NCI-H446 treated with DMSO at 0.1 percent for 48 hours (cell line): ENCODE data around the gene AUH.

Experiments
- DNase-seq: peaks from one replicate; lab custom pipeline; 2025; lab: John Stamatoyannopoulos, UW

AUH gene

GRCh38 chr9:91245431-91246313, 116.0 kb downstream of the AUH start:
- DNase-seq, result no peak

GRCh38 chr9:91243029-91243428, 118.7 kb downstream of the AUH start:
- no peak for DNase-seq

- DNase-seq, result no peak
These were observed 119.8 kb downstream of the AUH start for GRCh38 chr9:91241909-91242308.

DNA sequence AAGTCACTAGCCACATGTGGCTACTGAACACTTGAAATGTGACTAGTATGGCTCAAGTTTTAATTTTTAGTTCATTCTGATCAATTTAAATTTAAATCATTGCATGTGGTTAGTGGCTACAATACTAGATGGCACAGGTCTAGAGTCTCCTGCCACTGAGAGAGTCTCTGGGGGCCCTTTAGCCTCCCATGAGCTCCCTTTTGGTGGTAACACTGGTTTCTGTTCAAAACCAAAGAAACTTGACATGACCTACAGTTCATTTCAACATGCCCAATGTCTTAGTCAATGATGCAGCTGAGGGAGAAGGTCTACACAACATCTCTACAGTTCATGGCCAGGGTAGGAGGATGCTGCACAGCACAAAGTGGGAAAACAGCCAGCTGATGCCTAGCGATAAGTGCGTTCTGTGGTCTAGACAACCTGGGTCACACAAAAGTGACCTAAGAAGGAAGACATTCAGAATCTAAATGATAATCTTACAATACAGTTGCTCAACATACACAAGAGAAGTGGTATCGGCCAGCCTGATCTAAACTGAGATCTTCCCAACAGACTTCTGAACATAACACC, 121.0 kb downstream of the AUH start:
- DNase-seq, result no peak

DNA sequence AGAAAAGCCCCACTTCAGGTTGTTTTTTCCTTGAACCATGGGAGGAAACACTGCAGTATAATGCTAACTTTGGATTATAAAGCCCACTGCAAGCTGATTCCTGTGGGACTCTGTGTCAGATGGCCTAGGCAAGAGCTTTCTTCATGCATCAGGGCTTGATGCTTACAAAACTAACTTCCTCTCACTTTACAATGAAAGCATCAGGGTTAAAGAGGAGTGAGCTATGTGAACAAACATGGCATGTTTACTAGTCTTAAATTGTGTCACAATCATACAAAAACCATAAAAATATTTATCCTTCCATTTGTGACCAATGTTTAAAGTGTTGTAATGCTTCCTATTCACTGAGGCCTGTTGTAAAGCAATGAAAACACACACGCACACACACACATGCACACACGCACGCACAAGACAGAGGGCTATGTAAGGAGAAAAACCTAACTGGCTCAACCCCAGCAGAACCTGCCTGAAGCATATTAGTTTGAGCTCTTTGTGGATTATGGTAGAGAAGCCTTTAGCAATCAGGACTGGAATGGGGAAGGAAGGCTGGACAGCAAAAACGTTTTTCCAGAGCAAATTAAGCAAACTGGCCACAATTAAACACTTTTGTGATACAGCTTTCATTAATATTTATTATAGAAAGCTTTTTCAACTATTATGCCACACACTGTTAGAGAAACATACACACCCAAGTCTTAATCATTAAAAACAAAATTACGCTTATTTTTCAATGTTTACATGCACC, 122.2 kb downstream of the AUH start:
- no peak for DNase-seq

DNA sequence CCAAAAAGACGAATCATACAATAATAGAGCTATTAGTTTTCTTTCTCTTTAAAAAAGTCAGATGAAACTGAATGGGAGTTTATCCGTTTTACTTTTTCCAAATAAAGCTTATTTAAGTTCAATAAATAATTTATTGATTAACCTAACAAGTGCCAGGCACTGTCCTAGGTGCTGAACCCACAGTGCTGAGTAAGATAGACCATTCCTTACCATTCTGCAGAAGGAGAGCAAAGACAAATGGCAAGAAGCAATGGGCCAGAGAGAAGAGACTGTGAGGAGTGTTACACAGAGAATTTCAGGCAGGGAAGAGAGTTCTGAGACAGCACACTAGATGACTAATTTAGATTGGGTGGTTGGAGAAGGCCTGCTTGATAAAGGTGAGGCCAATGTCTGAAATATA, 127.2 kb downstream of the AUH start:
- DNase-seq, result no peak

DNA sequence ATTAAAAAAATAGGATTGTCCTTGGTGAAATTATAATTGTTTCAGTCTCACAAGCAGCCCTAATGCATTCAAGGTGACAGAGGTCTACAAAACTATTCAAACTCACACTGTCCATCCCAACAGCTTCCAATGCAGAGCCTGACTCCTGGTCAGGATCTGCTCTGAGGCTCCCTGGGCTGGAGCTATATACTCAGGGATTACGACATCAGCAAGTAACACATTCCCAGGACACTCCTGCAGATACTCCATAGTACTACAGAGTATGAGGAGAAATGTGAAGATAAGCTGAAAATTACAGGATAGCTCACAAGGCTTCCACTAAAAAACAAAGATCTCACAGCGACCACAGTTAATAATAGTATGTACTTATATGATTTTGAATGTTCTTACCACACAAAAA, 130.1 kb downstream of the AUH start:
- no peak for DNase-seq

DNA sequence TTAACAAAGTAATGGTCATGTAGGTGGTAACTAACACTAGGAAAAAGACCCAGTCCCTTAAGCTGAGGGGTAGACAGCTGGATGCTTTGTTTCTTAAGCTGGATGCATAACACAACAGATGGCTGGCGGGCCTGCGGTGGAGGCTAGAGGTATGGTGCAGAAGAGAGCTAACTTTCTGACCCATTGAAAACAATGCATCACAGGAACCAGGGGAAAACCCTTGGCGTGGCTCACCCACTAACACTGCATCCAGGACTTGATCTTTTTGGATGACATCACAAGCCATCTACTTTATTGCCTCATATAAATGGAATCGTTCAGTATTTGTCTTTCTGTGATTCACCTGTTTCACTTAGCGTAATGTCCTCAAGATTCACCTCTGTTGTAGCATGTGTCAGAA, 138.7 kb downstream of the AUH start:
- no peak for DNase-seq

DNA sequence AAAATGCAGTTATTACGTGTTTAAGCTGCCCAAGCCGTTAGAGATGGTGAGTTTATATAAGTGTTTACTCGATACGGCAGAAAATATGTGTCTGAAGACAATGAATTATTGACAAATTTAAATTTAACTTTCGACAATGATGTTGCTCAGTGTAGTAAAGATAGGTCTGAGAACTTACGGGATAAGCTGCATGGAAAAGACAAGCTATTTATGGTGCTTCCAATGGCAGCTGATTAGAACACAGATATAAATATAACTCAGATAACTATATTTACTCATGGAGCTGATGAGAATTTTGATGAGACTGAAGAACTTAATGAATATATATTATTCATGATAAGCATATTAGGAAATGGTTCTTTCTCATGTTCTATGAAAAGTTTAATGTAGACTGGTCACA, 139.3 kb downstream of the AUH start:
- no peak for DNase-seq

- no peak for DNase-seq
These were observed 140.4 kb downstream of the AUH start for GRCh38 chr9:91221332-91221731.

DNA sequence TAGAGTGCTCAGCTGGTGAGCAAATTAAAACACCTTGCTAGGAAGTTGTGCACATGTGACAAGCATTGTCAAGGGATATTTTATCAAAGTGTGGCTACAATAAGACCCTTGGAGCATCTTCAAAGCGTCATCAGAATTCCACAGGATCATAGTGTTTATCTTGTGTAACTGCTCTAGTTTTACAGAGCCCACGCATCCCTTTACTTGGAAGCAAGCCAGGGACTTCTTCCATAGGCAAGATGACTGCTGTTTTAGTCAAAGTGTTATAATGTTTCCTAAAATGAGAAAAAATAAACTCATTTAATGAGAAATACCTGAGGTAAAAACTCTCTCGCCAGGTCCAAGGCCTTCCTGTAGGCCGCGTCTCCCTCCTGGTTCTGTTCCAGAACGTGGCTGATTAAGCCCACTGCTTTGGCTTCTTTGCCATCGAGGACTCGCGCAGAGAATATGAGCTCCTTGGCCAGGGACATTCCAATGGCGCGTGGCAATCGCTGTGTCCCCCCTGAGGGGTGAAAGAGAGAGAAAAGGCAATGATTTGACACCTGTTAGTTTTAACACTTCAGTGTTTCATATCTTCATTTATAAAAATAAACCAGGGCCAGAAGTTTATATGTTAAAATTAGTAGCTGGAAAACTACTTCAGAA, 141.1 kb downstream of the AUH start:
- DNase-seq, result no peak

DNA sequence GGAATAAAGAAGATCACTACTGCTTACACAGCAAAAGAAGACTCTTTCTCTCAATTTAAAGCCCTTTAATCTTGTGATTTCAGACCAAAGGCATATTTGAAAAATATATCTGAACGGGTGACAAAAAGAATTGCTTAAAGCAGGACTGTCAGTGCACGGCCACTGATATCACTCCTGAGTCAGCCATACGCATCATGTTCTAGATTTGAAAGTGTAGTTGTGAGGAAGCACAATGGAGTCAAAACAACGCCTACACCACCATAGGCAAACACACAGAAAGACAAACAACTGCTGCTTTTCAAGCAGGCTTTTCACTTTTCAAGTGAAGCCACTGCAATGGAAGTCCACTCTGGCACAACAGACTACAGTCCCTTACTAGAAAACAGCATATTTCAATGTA, 141.7 kb downstream of the AUH start:
- DNase-seq, result no peak

DNA sequence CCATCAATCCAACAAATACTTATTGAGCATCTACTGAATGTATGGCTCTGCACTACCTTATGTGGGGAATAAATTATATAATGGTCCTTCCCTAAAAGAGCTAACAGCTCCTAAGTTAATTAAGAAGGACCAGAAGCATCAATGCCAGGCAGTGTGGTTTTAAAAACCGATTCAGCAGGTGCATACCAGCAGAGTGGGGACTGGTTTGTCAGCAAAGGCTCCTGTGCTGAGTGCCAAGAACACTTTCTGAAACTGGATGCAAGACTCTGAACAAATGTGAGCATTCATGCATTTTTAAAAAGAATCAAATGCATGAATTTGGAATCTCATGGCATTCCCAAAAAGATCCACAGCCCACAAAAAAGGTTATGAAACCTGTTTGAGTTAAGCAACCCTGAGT, 142.2 kb downstream of the AUH start:
- no peak for DNase-seq

DNA sequence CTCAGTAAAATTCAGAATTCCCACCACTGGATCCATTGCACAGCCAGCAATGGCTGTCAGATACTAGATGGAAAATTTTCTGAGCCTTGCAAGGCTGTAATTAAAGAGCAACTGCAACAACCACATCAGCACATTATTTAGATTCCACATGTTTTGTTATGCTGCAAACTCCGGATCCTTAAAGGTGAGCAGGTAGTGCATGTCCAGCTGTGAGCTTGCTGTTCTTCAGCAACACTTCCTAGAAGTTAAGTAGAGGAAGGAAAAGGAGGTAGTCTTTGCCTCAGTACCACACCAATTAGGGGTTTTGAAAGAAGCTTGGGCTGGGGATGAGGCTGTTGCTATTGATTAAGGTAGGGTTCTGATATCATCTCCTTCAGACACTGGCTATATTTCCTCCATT, 144.3 kb downstream of the AUH start:
- no peak for DNase-seq

DNA sequence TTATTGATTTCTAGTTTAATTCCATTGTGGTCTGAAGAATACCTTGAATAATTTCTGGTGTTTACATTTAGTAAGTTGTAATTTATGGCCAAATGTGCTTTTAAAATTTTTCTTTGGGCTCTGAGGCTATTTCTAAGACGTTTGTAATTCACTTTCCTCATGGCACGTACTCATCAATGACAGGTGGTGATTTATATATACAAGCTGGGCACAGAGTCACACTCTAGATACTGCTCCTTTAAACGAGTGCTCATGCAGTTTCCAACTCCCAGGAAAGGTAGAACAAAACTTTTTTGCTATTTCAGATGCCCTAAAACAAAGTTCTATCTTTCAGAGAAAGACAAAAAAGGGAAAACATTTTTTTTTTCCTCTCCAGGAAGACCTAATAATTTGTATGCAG, 146.9 kb downstream of the AUH start:
- no peak for DNase-seq

DNA sequence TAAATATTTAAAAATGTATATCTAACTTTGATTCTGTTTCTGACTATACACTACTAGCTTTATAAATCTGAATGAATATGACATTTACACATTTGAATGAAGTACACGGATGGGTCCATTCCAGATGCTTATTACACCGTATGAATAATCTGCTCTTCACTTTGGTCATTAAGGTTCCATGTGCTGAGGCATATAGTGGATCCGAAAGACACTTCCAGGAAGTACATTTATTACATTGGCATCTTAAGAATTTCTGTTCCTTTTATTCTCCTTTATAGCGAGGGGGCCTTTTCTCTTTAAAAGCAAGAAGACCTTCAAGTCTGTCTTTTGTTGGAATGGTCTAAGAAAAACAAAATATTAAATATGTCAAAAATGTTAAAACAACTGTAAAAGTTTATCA, 147.6 kb downstream of the AUH start:
- no peak for DNase-seq

- DNase-seq, result no peak
These were observed 149.0 kb downstream of the AUH start for GRCh38 chr9:91212596-91213243.

DNA sequence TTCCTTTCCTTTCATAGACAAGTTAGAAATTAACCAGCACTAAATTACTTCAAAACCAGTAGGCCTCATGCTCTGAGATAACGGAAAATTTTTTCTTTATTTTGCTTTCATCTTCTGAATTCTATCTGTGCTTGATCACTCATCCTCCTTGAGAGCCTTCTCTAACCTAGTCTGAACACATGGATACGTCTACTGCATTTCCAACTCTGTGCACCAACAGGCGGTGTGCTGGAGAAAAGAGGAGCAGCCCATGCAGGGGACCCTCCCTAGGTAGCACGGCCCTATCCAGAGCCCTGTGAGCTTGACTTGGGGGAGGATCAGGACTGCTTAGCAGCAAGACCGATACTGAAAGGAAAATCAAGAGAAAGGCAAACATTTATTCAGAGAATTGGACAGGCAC, 149.8 kb downstream of the AUH start:
- DNase-seq, result no peak

DNA sequence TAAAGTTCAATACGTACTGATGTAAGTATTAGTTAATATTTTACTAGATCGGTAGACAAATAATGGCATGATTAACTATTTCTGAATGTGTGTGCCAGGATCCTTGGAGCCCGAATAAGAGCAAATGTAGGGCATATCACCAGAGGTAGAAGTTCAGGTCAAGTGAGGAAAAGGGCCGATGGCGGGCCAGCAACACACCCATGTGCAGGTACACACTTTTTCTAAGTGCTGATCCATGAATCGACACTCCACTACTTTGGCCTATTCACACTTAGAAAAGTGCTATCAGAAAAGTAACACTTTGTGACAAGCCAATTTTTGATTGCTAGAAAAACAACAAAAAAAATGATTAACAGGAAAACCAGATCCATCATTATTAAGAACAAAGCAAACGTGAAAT, 150.3 kb downstream of the AUH start:
- no peak for DNase-seq

- no peak for DNase-seq
These were observed 151.4 kb downstream of the AUH start for GRCh38 chr9:91210318-91210717.

GRCh38 chr9:91208837-91209236, 152.9 kb downstream of the AUH start:
- no peak for DNase-seq

GRCh38 chr9:91208419-91208745, 153.3 kb downstream of the AUH start:
- no peak for DNase-seq
